HG02610 (cell line): ENCODE measurements around the gene ABHD10.

Experiments used
- ATAC-seq: cut with Tn5 transposase; IDR thresholded peaks from one replicate; pipeline ENCODE4 v1.9.1; 2021; ENCODE audit warnings: mild to moderate bottlenecking, moderate library complexity; ENCODE audit not compliant: unreplicated experiment

ABHD10 gene

GRCh38 chr3:111978583-111979433 lies at the start of gene ABHD10:
ABHD10 (plus strand) TSS chr3:111979026; CDS start chr3:111979062, 36 bp downstream.
- ATAC-seq, result peak; percentile 96

GRCh38 chr3:111929484-111929883 lies 49.3 kb upstream of the ABHD10 start:
- no peak for ATAC-seq

GRCh38 chr3:111932946-111933345 lies 45.9 kb upstream of the ABHD10 start:
- ATAC-seq, result no peak

GRCh38 chr3:111936191-111936841 lies 42.5 kb upstream of the ABHD10 start:
- no peak for ATAC-seq

GRCh38 chr3:111936967-111937366 lies 41.9 kb upstream of the ABHD10 start:
- no peak for ATAC-seq

- ATAC-seq, result no peak
Measured at GRCh38 chr3:111937871-111938270, 41.0 kb upstream of the ABHD10 start.

- no peak for ATAC-seq
Measured at GRCh38 chr3:111939873-111940272, 39.0 kb upstream of the ABHD10 start.

- ATAC-seq, result no peak
Measured at GRCh38 chr3:111943533-111943932, 35.3 kb upstream of the ABHD10 start.

- no peak for ATAC-seq
Measured at GRCh38 chr3:111944372-111944771, 34.5 kb upstream of the ABHD10 start.

GRCh38 chr3:111947231-111947630 lies 31.6 kb upstream of the ABHD10 start:
- no peak for ATAC-seq

GRCh38 chr3:111948786-111949185 lies 30.0 kb upstream of the ABHD10 start:
- no peak for ATAC-seq

GRCh38 chr3:111949712-111950111 lies 29.1 kb upstream of the ABHD10 start:
- no peak for ATAC-seq

GRCh38 chr3:111951032-111951431 lies 27.8 kb upstream of the ABHD10 start:
- no peak for ATAC-seq

- no peak for ATAC-seq
Measured at GRCh38 chr3:111952086-111952485, 26.7 kb upstream of the ABHD10 start.

- no peak for ATAC-seq
Measured at GRCh38 chr3:111952866-111953450, 25.9 kb upstream of the ABHD10 start.

- no peak for ATAC-seq
Measured at GRCh38 chr3:111954228-111954990, 24.4 kb upstream of the ABHD10 start.

GRCh38 chr3:111955876-111956275 lies 22.9 kb upstream of the ABHD10 start:
- no peak for ATAC-seq

- no peak for ATAC-seq
Measured at GRCh38 chr3:111956449-111956848, 22.4 kb upstream of the ABHD10 start.

GRCh38 chr3:111956995-111957734 lies 21.7 kb upstream of the ABHD10 start:
- ATAC-seq, result no peak

- ATAC-seq, result no peak
Measured at GRCh38 chr3:111961461-111962164, 17.2 kb upstream of the ABHD10 start.
